ENCODE results near the gene SHISA8.
"Not testable (repeated sequence)": the region's sequence is repeated elsewhere in the genome, so short reads cannot be mapped to it uniquely, and the experiment has no call there.

The SHISA8 gene

GRCh38 chr22:41899110-41899509 lies 15.8 kb downstream of the SHISA8 start:
- DNase-seq (ENCODE audit: low read depth, low spot score) = no peak

GRCh38 chr22:41898645-41899044 lies 16.2 kb downstream of the SHISA8 start:
- no peak for DNase-seq (ENCODE audit: low read depth, low spot score)

- DNase-seq (ENCODE audit: low read depth, low spot score) = no peak
Observed at GRCh38 chr22:41893591-41894375, 21.1 kb downstream of the SHISA8 start.

- no peak for DNase-seq (ENCODE audit: low read depth, low spot score)
Observed at GRCh38 chr22:41892721-41893120, 22.2 kb downstream of the SHISA8 start.

DNA sequence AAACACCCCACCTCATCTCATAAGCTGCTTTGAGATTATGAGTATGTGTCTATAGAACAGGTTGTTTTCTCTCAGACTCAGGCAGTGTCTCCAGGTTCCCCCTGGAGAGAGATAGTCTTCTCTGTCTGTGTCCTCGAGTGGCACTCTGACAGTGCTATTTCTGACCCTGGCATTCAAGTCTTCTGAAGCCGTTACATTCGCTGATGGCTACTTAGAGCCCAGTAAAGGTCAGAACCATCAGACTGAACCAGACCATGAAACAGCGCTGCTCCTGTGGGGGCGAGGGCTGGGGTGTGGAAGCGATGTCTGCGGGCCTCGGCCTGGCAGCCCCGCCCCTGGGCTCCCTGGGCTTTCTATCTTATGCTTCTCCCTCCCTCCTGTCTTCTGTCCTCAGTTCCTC lies 23.5 kb downstream of the SHISA8 start:
- no peak for DNase-seq (ENCODE audit: low read depth, low spot score)

- no peak for DNase-seq (ENCODE audit: low read depth, low spot score)
Observed at GRCh38 chr22:41888627-41889200, 26.2 kb downstream of the SHISA8 start.

DNA sequence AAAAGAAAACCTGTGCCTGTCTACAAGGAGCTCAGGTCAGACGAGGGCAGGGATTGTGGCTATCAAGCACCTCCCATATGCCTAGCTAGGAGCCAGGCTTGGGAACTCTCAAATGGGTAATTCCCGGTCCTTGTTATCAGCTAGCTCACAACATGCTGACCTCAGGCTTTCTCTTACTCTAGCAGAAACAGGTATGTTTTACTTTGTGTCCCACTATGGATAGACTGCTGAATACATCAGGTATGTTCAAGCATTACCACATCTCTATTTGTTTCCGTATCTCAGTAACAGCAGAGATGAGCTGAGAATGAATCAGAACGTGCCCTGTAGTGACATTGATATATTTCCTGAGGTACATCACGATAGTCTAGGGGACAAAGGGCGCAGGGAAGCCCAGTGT lies 29.4 kb downstream of the SHISA8 start:
- no peak for DNase-seq (ENCODE audit: low read depth, low spot score)

- no peak for DNase-seq (ENCODE audit: low read depth, low spot score)
Observed at GRCh38 chr22:41885116-41885515, 29.8 kb downstream of the SHISA8 start.

DNA sequence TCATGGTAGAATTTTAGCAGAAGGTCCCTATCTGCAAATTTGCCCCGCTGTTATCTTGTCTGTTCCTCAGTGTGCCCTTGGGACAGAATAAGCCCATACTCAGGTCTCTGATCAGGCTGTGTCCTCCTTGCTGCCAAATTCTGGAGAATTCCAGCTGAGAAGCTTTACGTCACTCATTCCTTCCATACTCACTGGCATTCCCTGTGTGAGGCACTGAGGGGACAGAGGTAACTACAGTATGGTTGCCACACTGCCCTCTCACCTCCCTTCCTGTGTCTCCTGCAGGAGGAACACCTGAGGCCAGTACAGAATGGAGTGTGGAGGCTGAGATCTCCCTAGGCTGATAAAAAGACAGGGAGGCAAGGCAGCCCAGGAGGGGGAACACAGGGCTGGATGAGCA lies 31.5 kb downstream of the SHISA8 start:
- DNase-seq (ENCODE audit: low read depth, low spot score) = no peak

GRCh38 chr22:41880653-41881052 lies 34.2 kb downstream of the SHISA8 start:
- no peak for DNase-seq (ENCODE audit: low read depth, low spot score)

- DNase-seq (ENCODE audit: low read depth, low spot score) = no peak
Observed at GRCh38 chr22:41876675-41877074, 38.2 kb downstream of the SHISA8 start.

DNA sequence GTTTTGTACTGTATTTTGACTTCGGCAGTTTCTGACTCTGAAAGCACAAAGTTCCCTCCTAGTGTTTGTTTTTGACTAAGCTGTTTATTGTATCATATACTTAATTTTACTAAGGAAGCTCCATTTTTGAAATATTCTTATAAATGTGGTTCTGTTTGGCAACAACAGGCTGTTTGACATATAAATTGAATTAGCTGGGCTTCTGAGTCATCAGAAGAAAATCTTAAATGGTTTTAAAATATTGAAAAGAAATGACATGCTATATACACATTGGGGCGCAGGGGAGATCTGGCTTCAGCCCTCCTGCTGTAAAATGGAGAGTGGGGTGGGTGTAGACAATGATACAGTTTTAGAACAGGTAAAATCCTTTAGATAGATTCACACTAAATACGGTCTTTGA lies 38.6 kb downstream of the SHISA8 start:
- DNase-seq (ENCODE audit: low read depth, low spot score) = no peak

- DNase-seq (ENCODE audit: low read depth, low spot score) = no peak
Observed at GRCh38 chr22:41875531-41876270, 39.2 kb downstream of the SHISA8 start.

DNA sequence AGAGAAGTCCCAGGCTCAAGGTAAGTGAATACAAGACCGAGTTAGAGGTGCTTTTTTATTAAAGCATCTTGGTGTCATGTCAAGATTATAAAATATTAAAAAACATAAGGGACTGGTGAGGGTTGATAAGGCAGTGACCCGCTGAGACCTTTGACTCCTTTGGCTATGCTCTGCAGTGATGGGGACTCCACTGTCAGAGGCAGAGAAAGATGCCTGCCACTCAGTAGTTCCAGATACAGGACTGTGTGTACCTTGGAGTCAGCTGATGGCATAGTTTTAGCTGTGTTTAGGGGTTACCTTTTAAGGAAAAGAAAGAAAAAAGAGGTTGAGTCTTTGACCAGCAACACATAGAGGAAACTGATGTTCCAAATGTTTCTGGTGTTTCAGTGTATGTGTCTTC lies 40.8 kb downstream of the SHISA8 start:
- DNase-seq (ENCODE audit: low read depth, low spot score) = no peak

GRCh38 chr22:41873391-41873790 lies 41.5 kb downstream of the SHISA8 start:
- no peak for DNase-seq (ENCODE audit: low read depth, low spot score)

DNA sequence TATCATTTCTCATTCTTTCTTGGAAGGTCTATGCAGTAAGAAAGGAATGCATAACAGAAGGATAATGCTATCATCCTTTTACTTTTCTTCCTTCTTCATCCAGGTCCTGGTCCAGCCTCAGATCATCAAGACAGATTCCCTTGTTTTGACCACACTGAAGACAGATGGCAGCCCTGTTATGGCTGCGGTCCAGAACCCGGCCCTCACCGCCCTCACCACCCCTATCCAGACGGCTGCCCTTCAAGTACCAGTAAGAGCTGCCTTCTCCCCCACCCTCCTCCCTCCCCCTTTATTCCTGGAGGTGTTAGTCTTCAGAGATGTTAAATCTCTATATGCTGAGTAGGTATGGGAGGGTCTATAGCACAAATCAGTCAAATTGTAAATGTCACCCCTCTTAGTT lies 44.1 kb downstream of the SHISA8 start:
- DNase-seq (ENCODE audit: low read depth, low spot score) = no peak

GRCh38 chr22:41870081-41870480 lies 44.8 kb downstream of the SHISA8 start:
- not testable (repeated sequence) for DNase-seq (ENCODE audit: low read depth, low spot score)

GRCh38 chr22:41868556-41868955 lies 46.3 kb downstream of the SHISA8 start:
- no peak for DNase-seq (ENCODE audit: low read depth, low spot score)

- no peak for DNase-seq (ENCODE audit: low read depth, low spot score)
Observed at GRCh38 chr22:41863472-41863871, 51.4 kb downstream of the SHISA8 start.

GRCh38 chr22:41862530-41863266 lies 52.2 kb downstream of the SHISA8 start:
- DNase-seq (ENCODE audit: low read depth, low spot score) = no peak

- no peak for DNase-seq (ENCODE audit: low read depth, low spot score)
Observed at GRCh38 chr22:41862160-41862529, 52.7 kb downstream of the SHISA8 start.

All from iPS DF 19.7 (cell line).